ENCODE results near the gene CYLD.

The CYLD gene

GRCh38 chr16:50800074-50800473, 58.2 kb downstream of the CYLD start:
- Histone ChIP-seq H4K20me1 (ENCODE audit: insufficient read depth, low read length) (no peaks in the 10 kb centered on the region), H3K79me2 (ENCODE audit: low read length) (no peaks in the 10 kb centered on the region), H3K9me2 (replicated peaks; ENCODE audit: insufficient read depth, low read length) (no peaks in the 10 kb centered on the region), H3K36me3 (replicated peaks; ENCODE audit: insufficient read depth, low read length) (no peaks in the 10 kb centered on the region), H3K4me2 (ENCODE audit: low read depth, low read length) (no peak overlapping the region), H3K27me3 (replicated peaks; ENCODE audit: insufficient read depth, low read length) (no peaks in the 10 kb centered on the region), H3K27ac (ENCODE audit: low read length) (no peak overlapping the region), H3K9ac (ENCODE audit: low read length) (no peak overlapping the region), H3K4me1 (ENCODE audit: low read length) (no peaks in the 10 kb centered on the region), H3F3A (ENCODE audit: insufficient read depth, low read length) (no peaks in the 10 kb centered on the region), H3K4me3 (ENCODE audit: low read length) (no peak overlapping the region), H3K9me3 (replicated peaks; ENCODE audit: insufficient read depth, low read length) (no peaks in the 10 kb centered on the region), H2AFZ (ENCODE audit: low read length) (no peak overlapping the region)
- no peak for TF ChIP-seq CTCF (IDR thresholded peaks at IDR 0.05; ENCODE audit: low read length)
- TF ChIP-seq EZH2 (optimal IDR thresholded peaks at IDR 0.05; ENCODE audit: low read depth, low read length) = no peak
- no peak for TF ChIP-seq EZH2phosphoT487 (IDR thresholded peaks at IDR 0.05; ENCODE audit: low read length)
- no peak for DNase-seq

- Histone ChIP-seq H3K27ac (ENCODE audit: low read length) (no peak overlapping the region), H3K9me3 (replicated peaks; ENCODE audit: insufficient read depth, low read length) (no peaks in the 10 kb centered on the region), H3K4me3 (ENCODE audit: low read length) (no peak overlapping the region), H3K27me3 (replicated peaks; ENCODE audit: insufficient read depth, low read length) (no peaks in the 10 kb centered on the region), H2AFZ (ENCODE audit: low read length) (no peak overlapping the region), H3K36me3 (replicated peaks; ENCODE audit: insufficient read depth, low read length) (no peaks in the 10 kb centered on the region), H3K9me2 (replicated peaks; ENCODE audit: insufficient read depth, low read length) (no peaks in the 10 kb centered on the region), H3F3A (ENCODE audit: insufficient read depth, low read length) (no peaks in the 10 kb centered on the region), H3K4me2 (ENCODE audit: low read depth, low read length) (no peak overlapping the region), H3K79me2 (ENCODE audit: low read length) (no peaks in the 10 kb centered on the region), H3K4me1 (ENCODE audit: low read length) (no peaks in the 10 kb centered on the region), H3K9ac (ENCODE audit: low read length) (no peak overlapping the region), H4K20me1 (ENCODE audit: insufficient read depth, low read length) (no peaks in the 10 kb centered on the region)
- DNase-seq = no peak
- TF ChIP-seq EZH2phosphoT487 (IDR thresholded peaks at IDR 0.05; ENCODE audit: low read length) = no peak
- TF ChIP-seq EZH2 (optimal IDR thresholded peaks at IDR 0.05; ENCODE audit: low read depth, low read length) = no peak
- TF ChIP-seq CTCF (IDR thresholded peaks at IDR 0.05; ENCODE audit: low read length) = no peak
Measured at GRCh38 chr16:50801036-50801435, 59.1 kb downstream of the CYLD start.

GRCh38 chr16:50802000-50802399, 60.1 kb downstream of the CYLD start:
- H3K79me2 ChIP-seq (ENCODE audit: low read length) = no peaks in the 10 kb centered on the region
- H3K9ac ChIP-seq (ENCODE audit: low read length) = no peak overlapping the region
- no peak overlapping the region for H3K4me3 ChIP-seq (ENCODE audit: low read length)
- no peaks in the 10 kb centered on the region for H3K9me2 ChIP-seq (replicated peaks; ENCODE audit: insufficient read depth, low read length)
- no peak overlapping the region for H3K4me2 ChIP-seq (ENCODE audit: low read depth, low read length)
- H4K20me1 ChIP-seq (ENCODE audit: insufficient read depth, low read length) = no peaks in the 10 kb centered on the region
- no peak for DNase-seq
- H3K27me3 ChIP-seq (replicated peaks; ENCODE audit: insufficient read depth, low read length) = no peaks in the 10 kb centered on the region
- H3K4me1 ChIP-seq (ENCODE audit: low read length) = no peaks in the 10 kb centered on the region
- no peaks in the 10 kb centered on the region for H3F3A ChIP-seq (ENCODE audit: insufficient read depth, low read length)
- H3K36me3 ChIP-seq (replicated peaks; ENCODE audit: insufficient read depth, low read length) = no peaks in the 10 kb centered on the region
- H3K9me3 ChIP-seq (replicated peaks; ENCODE audit: insufficient read depth, low read length) = no peaks in the 10 kb centered on the region
- TF ChIP-seq EZH2phosphoT487 (IDR thresholded peaks at IDR 0.05; ENCODE audit: low read length) (no peak), EZH2 (optimal IDR thresholded peaks at IDR 0.05; ENCODE audit: low read depth, low read length) (no peak), CTCF (IDR thresholded peaks at IDR 0.05; ENCODE audit: low read length) (no peak)
- no peak overlapping the region for H2AFZ ChIP-seq (ENCODE audit: low read length)
- H3K27ac ChIP-seq (ENCODE audit: low read length) = no peak overlapping the region

Data from MM.1S (cell line).